Measurements from ENCODE around the gene PALLD.
"Not testable (repeated sequence)": the region's sequence is repeated elsewhere in the genome, so short reads cannot be mapped to it uniquely, and the experiment has no call there.

The PALLD gene

DNA sequence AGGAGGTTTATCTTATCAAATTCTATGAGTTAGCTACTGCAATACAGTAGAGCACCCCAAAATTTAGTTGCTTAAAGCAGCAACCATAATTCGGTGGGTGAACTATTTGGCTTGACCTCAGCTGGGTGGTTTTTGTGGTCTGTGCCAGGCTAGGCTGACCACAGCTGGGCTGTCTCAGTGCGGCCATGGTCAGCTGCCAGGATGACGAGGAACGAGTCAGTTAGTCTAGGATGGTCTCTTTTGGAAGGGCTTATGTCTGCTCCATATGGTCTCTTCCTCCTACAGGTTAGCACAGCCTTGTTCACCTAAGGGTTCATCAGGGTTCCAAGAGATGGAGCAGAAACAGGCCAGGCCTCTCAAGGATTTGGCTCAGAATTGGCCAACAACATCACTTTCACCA, 210.4 kb downstream of the PALLD start:
- DNase-seq (ENCODE audit: low read depth in 2 of 2): no peak

- DNase-seq (ENCODE audit: low read depth in 2 of 2): no peak
Observed at GRCh38 chr4:168708108-168708507, 211.3 kb downstream of the PALLD start.

GRCh38 chr4:168710353-168710946, 213.6 kb downstream of the PALLD start:
- DNase-seq (ENCODE audit: low read depth in 2 of 2): no peak

DNA sequence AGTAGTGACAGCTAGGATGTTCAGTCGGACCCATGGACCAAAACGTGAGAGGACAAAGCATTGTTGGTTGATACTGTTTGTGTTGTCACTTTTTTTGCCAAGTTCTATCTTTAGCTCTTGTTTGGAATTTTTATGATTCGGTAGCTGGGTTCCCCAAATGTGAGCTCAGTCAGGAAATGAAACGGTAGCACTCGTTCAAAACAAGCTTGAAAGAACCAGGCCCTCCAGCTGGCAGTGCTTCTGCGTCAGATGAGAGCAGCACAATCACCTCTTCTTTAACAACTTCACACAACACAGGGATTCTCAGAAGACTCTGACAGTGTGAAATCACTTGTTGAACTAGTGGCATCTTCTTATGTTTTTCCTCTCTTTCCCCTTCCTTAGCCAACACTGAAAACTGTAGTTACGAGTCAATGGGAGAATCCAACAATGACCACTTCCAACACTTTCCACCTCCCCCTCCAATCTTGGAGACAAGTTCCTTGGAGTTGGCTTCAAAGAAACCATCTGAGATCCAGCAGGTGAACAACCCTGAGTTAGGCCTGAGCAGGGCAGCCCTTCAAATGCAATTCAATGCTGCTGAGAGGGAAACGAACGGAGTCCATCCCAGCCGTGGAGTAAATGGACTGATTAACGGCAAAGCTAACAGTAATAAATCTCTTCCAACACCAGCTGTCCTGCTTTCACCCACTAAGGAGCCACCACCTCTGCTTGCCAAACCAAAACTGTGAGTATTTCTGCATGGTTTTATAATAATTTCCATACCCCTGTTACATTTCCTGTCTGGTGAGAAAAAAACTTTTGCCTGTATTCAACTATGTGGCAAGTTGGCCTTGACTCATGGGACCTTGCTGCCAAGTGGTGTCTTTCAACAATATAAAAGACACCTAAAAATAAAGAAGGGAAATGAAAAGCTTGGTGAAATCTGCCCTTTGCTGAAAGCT, 214.6 kb downstream of the PALLD start:
- DNase-seq (ENCODE audit: low read depth in 2 of 2): no peak

GRCh38 chr4:168712316-168712890, 215.6 kb downstream of the PALLD start:
- DNase-seq (ENCODE audit: low read depth in 2 of 2): no peak

DNA sequence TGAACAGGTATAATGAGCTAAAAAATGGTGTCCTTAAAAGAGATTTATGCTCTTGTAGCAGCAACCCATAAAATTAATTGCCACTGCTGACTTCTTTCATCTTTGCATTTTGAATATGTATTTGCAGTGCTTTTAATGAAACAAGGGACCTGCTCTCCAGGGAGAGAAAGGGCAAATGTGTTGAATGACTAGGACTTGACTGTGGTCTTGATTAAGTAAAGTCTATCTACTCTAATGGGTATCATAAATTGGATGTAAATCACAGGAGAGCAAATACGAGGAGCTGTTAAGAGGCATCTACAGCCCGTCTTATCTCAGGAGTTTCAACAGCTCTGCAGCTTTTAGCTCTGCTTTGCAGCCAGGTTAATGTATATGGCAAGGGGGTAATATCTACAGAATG, 216.4 kb downstream of the PALLD start:
- no peak for DNase-seq (ENCODE audit: low read depth in 2 of 2)

- no peak for DNase-seq (ENCODE audit: low read depth in 2 of 2)
Observed at GRCh38 chr4:168715896-168716295, 219.0 kb downstream of the PALLD start.

GRCh38 chr4:168716406-168717129, 219.7 kb downstream of the PALLD start:
- no peak for DNase-seq (ENCODE audit: low read depth in 2 of 2)

GRCh38 chr4:168717847-168718246, 221.0 kb downstream of the PALLD start:
- DNase-seq (ENCODE audit: low read depth in 2 of 2): no peak

DNA sequence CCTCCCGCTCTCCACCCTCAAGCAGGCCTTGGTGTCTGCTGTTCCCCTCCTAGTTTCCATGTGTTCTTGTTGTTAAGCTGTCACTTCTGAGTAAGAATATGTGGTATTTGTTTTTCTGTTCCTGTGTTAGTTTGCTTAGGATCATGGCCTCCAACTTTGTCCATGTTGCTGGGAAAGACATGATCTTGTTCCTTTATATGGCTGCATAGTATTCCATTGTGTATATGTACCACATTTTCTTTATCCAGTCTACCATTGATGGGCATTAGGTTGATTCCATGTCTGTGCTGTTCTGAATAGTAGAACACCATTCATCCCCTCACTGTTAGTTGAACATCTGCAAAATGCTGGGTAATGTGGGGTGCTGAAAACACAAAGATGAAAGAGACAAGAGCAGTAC, 222.9 kb downstream of the PALLD start:
- no peak for DNase-seq (ENCODE audit: low read depth in 2 of 2)

DNA sequence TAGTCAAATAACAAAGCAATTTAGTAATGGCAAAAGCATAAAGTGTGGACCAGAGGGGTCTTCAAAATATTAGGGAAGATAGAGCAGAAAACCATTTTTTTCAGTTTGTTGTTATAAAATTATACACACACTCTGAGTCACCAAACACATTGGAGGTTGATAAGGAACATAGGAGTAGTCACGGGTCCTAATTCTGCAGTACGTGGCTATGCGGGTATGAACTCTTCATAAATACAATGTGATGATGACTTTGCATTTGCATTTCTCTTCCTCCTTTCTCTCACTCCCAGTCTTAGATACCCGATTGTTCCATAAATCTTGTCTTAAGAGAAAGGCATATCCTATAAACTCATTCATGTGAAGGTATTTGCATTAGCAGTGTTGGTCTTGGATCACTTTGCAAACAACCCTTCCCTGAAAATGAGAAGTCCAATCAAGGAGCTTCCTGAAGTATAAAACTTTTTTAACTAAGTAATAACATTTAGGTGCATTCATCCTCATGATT, 223.6 kb downstream of the PALLD start:
- DNase-seq (ENCODE audit: low read depth in 2 of 2): no peak

- no peak for DNase-seq (ENCODE audit: low read depth in 2 of 2)
Observed at GRCh38 chr4:168722391-168722790, 225.5 kb downstream of the PALLD start.

GRCh38 chr4:168723020-168723419, 226.2 kb downstream of the PALLD start:
- DNase-seq (ENCODE audit: low read depth in 2 of 2): no peak

GRCh38 chr4:168723569-168723968, 226.7 kb downstream of the PALLD start:
- DNase-seq (ENCODE audit: low read depth in 2 of 2): no peak

DNA sequence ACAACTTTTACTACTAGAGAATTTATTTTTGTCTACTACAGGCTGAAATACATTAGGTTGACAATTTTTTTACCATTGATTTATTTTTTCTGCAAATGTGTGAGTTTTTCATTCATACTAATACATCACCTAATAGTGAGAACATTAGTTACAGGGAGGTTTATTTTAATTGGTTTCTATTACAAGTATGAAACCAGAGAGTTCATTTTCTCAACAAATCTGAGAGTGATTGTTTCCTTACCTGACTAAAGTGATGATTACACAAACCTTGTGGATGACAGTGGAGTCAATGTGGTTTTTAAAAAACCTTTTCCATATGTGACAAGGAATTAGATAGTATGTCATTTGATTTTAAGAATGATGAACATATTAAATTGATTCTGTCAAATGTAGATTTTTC, 227.4 kb downstream of the PALLD start:
- DNase-seq (ENCODE audit: low read depth in 2 of 2): no peak

- no peak for DNase-seq (ENCODE audit: low read depth in 2 of 2)
Observed at GRCh38 chr4:168724686-168725411, 228.0 kb downstream of the PALLD start.

DNA sequence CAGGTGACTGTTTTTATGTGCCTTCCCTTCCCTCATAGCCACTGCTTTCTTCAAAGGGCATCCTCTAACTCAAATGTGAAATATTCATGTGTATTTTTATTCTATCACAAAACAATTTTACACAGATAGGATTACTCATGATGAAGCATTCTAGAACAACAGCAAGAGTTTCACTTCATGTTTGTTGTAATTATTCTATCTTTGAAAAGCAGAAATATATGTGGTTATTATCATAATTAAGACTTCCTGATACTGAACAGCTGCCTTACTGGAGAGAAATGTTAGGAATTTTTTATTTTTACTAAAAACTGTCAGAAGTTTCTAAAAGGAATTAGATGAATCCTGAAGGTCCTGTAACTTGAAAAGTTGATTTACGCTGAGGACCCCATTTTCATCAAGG, 229.1 kb downstream of the PALLD start:
- DNase-seq (ENCODE audit: low read depth in 2 of 2): no peak

DNA sequence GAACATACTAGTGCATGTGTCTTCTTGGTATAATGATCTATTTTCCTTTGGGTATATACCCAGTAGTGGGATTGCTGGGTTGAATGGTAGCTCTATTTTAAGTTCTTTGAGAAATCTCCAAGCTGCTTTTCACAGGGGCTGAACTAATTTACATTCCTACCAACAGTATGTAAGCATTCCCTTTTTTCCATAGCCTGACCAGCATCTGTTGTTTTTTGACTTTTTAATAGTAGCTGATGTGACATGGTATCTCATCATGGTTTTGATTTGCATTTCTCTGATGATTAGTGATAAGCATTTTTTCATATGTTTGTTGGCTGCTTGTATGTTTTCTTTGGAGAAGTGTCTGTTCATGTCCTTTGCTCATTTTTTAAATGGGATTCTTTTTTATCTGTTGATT, 230.3 kb downstream of the PALLD start:
- DNase-seq (ENCODE audit: low read depth in 2 of 2): not testable (repeated sequence)

DNA sequence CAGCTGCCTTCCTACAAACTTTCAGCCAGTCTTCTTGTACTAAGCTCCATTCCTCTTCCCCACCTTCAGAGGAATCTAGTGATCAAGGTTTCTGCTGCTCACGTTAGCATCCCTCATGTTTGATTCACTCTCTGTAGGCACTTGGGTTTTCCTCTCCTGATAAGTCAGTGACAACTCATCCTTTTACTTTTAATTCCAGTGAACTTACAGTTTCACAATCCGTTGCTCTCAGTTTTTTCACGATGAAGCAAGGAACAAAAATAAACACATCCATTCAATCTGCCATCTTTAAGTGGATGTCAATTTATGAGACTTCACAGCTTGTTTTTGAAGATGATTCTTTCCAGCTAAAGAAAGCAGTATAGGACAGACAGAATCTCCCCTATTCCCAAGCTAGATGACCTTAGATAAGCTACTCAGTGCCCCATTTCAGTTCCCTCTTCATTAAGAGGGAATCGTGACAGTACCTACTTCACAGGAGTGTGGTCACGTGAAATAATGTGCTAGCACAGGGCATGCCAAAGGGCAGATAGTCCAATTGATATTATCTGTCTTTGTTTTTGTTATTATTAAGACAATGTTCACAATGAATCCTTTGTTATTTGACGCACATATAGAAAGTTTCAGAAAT, 234.3 kb downstream of the PALLD start:
- DNase-seq (ENCODE audit: low read depth in 2 of 2): no peak

GRCh38 chr4:168731706-168732414, 235.0 kb downstream of the PALLD start:
- DNase-seq (ENCODE audit: low read depth in 2 of 2): no peak

Measured in stimulated activated CD4-positive, alpha-beta T cell treated with anti-CD3 and anti-CD28 coated beads, Interleukin-15, amount 100 ng/mL, for 48 hours (primary cell).